WTC11 (cell line): Measurements from ENCODE around the gene GAGE12J. TPM values are rescaled to one million over a fixed set of nuclear protein-coding genes. Genes with fewer than 3 reads are reported as not detected.

Source experiments
- ATAC-seq: fragments of 200-7000 bp; cut with Tn5 transposase; 2 replicates; pipeline ENCODE4 v1.10.0; 2021; ENCODE audit warnings: mild to moderate bottlenecking, moderate library complexity
- CTCF ChIA-PET: fragments of 300-600 bp; sonication (Branson Sonifier 250); formaldehyde crosslinking; loops from one replicate; lab custom pipeline; 2021; ENCODE audit warnings: antibody characterized with exemption; lab: Charles Lee
- POLR2A ChIA-PET: fragments of 350-600 bp; sonication (Branson Sonifier 250); formaldehyde crosslinking; loops from one replicate; lab custom pipeline; 2021; ENCODE audit warnings: antibody characterized with exemption; lab: Charles Lee
- DNase-seq: peaks from one replicate; pipeline ENCODE4 v3.0.0; 2021; ENCODE audit warnings: low spot score
- H3K27ac Mint-ChIP-seq: 2 replicates; pipeline ENCODE4 v1.8.0; 2021; ENCODE audit warnings: mixed read lengths
- H3K27me3 Mint-ChIP-seq: 2 replicates; pipeline ENCODE4 v1.8.0; 2021; ENCODE audit warnings: low read depth, mild to moderate bottlenecking, moderate library complexity, mixed read lengths
- H3K36me3 Mint-ChIP-seq: 2 replicates; pipeline ENCODE4 v1.8.0; 2021; ENCODE audit warnings: mixed read lengths
- H3K4me1 Mint-ChIP-seq: 2 replicates; pipeline ENCODE4 v1.8.0; 2022; ENCODE audit warnings: mixed read lengths
- H3K4me3 Mint-ChIP-seq: 2 replicates; pipeline ENCODE4 v1.8.0; 2021; ENCODE audit warnings: mild to moderate bottlenecking, moderate library complexity, mixed read lengths
- H3K9me3 Mint-ChIP-seq: 2 replicates; pipeline ENCODE4 v1.8.0; 2021; ENCODE audit warnings: mixed read lengths
- AFF4 ChIP-seq: sonication (generic); formaldehyde crosslinking; IDR thresholded peaks from 2 replicates; pipeline ENCODE4 v1.8.1; 2023; ENCODE audit warnings: mild to moderate bottlenecking, missing genetic modification reagents, borderline replicate concordance
- AR ChIP-seq: fragments of 250-450 bp; sonication (Bioruptor Pico); IDR thresholded peaks from 2 replicates; pipeline ENCODE4 v1.9.0; 2021; ENCODE audit warnings: mild to moderate bottlenecking
- ATF6 ChIP-seq: sonication (generic); formaldehyde crosslinking; IDR thresholded peaks from 2 replicates; pipeline ENCODE4 v1.8.1; 2023; ENCODE audit warnings: mild to moderate bottlenecking, missing genetic modification reagents
- ERG ChIP-seq: fragments of 250-450 bp; sonication (Bioruptor Pico); IDR thresholded peaks from 2 replicates; pipeline ENCODE4 v1.8.0; 2021; ENCODE audit warnings: mild to moderate bottlenecking
- FOXK1 ChIP-seq: sonication (generic); formaldehyde crosslinking; IDR thresholded peaks from 2 replicates; pipeline ENCODE4 v1.8.0; 2022; ENCODE audit warnings: mild to moderate bottlenecking, moderate library complexity, missing genetic modification reagents
- GTF2I ChIP-seq: fragments of 250-450 bp; sonication (Bioruptor Pico); conservative IDR thresholded peaks from 2 replicates; pipeline ENCODE4 v1.4.0; 2021; ENCODE audit warnings: mild to moderate bottlenecking
- KAT7 ChIP-seq: sonication (generic); formaldehyde crosslinking; IDR thresholded peaks from 2 replicates; pipeline ENCODE4 v1.8.1; 2023; ENCODE audit warnings: missing genetic modification reagents, mild to moderate bottlenecking, borderline replicate concordance
- NFE2L1 ChIP-seq: sonication (generic); formaldehyde crosslinking; IDR thresholded peaks from 2 replicates; pipeline ENCODE4 v1.8.1; 2023; ENCODE audit warnings: missing genetic modification reagents
- NR2C2 ChIP-seq: sonication (generic); formaldehyde crosslinking; IDR thresholded peaks from 2 replicates; pipeline ENCODE4 v1.8.0; 2022; ENCODE audit warnings: mild to moderate bottlenecking, missing genetic modification reagents
- PRDM15 ChIP-seq: sonication (generic); formaldehyde crosslinking; IDR thresholded peaks from 2 replicates; pipeline ENCODE4 v1.8.0; 2022; ENCODE audit warnings: missing genetic modification reagents
- RORB ChIP-seq: fragments of 250-450 bp; sonication (Bioruptor Pico); IDR thresholded peaks from 2 replicates; pipeline ENCODE4 v1.9.0; 2021; ENCODE audit warnings: mild to moderate bottlenecking
- SMAD4 ChIP-seq: sonication (generic); formaldehyde crosslinking; IDR thresholded peaks from 2 replicates; pipeline ENCODE4 v1.8.0; 2022; ENCODE audit warnings: mild to moderate bottlenecking, missing genetic modification reagents
- TCF7 ChIP-seq: sonication (generic); formaldehyde crosslinking; IDR thresholded peaks from 2 replicates; pipeline ENCODE4 v1.8.0; 2022; ENCODE audit warnings: mild to moderate bottlenecking, low read depth, missing genetic modification reagents, moderate library complexity
- ZMAT4 ChIP-seq: fragments of 250-450 bp; sonication (Bioruptor Pico); IDR thresholded peaks from 2 replicates; pipeline ENCODE4 v1.9.0; 2021; ENCODE audit warnings: mild to moderate bottlenecking
- total RNA-seq: library from RNA; stranded (reverse); gene quantifications from 3 replicates; pipeline ENCODE4 v1.2.3, GENCODE V29; 2021

GAGE12J gene
- total RNA-seq, 1 experiment from 2014 or later = not detected

- peak overlapping the region; percentile 65 for H3K4me3 Mint-ChIP-seq
- H3K27ac Mint-ChIP-seq = peak overlapping the region; percentile 78
- no peaks in the 10 kb centered on the region for H3K27me3 Mint-ChIP-seq
- DNase-seq (no peak), ATAC-seq (peak; percentile 91)
- no peaks in the 10 kb centered on the region for H3K9me3 Mint-ChIP-seq
- POLR2A ChIA-PET = interaction anchor here (0.6 to 1.9 kb wide), 3 partner anchors 10 to 359 kb away, joined by 3 to 5 read pairs (median 3); no protein-coding TSS in a partner anchor
- peaks cover 45% of the 10 kb centered on the region for H3K4me1 Mint-ChIP-seq
- TF ChIP-seq NR2C2 (CRISPR knock-in tag) (no peak), PRDM15 (CRISPR knock-in tag) (no peak), ATF6 (CRISPR knock-in tag) (no peak), RORB (CRISPR knock-in tag) (no peak), ZMAT4 (no peak), NFE2L1 (CRISPR knock-in tag) (no peak)
- TF ChIP-seq, all 79 proteins: peak for 0
- no peaks in the 10 kb centered on the region for H3K36me3 Mint-ChIP-seq
- CTCF ChIA-PET = interaction anchor here (0.6 to 1.3 kb wide), 5 partner anchors 18 to 569 kb away, joined by 3 to 10 read pairs (median 3); no protein-coding TSS in a partner anchor
Observed at GRCh38 chrX:49309401-49309981, 12.3 kb upstream of the GAGE12J start.

GRCh38 chrX:49310371-49310770, 11.5 kb upstream of the GAGE12J start:
- ChIA-PET CTCF (interaction anchor here (1.0 to 1.3 kb wide), 3 partner anchors 18 to 568 kb away, joined by 3 to 10 read pairs (median 3); no protein-coding TSS in a partner anchor), POLR2A (interaction anchor here (1.9 kb wide), 1 partner anchor 42 kb away, joined by 5 read pairs; no protein-coding TSS in a partner anchor)
- peak overlapping the region; percentile 78 for H3K27ac Mint-ChIP-seq
- H3K4me3 Mint-ChIP-seq = peak overlapping the region; percentile 65
- no peaks in the 10 kb centered on the region for H3K27me3 Mint-ChIP-seq
- H3K36me3 Mint-ChIP-seq = no peaks in the 10 kb centered on the region
- H3K9me3 Mint-ChIP-seq = no peaks in the 10 kb centered on the region
- DNase-seq (peak; percentile 35), ATAC-seq (no peak)
- H3K4me1 Mint-ChIP-seq = peaks cover 45% of the 10 kb centered on the region
- no peak for TF ChIP-seq ZMAT4
- TF ChIP-seq ERG (CRISPR knock-in tag) = no peak
- no peak for TF ChIP-seq ATF6 (CRISPR knock-in tag)
- no peak for TF ChIP-seq FOXK1 (CRISPR knock-in tag)
- TF ChIP-seq AFF4 (CRISPR knock-in tag) = no peak
- TF ChIP-seq TCF7 (CRISPR knock-in tag) = no peak
- TF ChIP-seq SMAD4 = no peak
- TF ChIP-seq AR = no peak
- no peak for TF ChIP-seq GTF2I (CRISPR knock-in tag)
- no peak for TF ChIP-seq KAT7
